Measurements from ENCODE around the gene MXRA7. TPM values are rescaled to one million over a fixed set of nuclear protein-coding genes. Genes with fewer than 3 reads are reported as not detected.

Gene MXRA7
- total RNA-seq, 2 donors from 2014 or later, result 241 to 341 TPM

- TF ChIP-seq CTCF (IDR thresholded peaks at IDR 0.05), result no peak
- Histone ChIP-seq H3K27ac (no peak overlapping the region), H3K4me3 (no peak overlapping the region), H3K27me3 (replicated peaks; ENCODE audit: insufficient read depth) (no peaks in the 10 kb centered on the region), H3K4me1 (ENCODE audit: control insufficient read depth in 1 of 2, low read depth in 2 of 2) (no peaks in the 10 kb centered on the region), H3K36me3 (no peaks in the 10 kb centered on the region), H3K9me3 (no peaks in the 10 kb centered on the region)
- no peak for ATAC-seq (ENCODE audit: insufficient number of reproducible peaks, low FRiP score, low read depth)
- no peak for DNase-seq (ENCODE audit: low spot score)
Measured at GRCh38 chr17:76631821-76632565, 78.8 kb downstream of the MXRA7 start.

GRCh38 chr17:76630151-76630550, 80.6 kb downstream of the MXRA7 start:
- no peak for ATAC-seq (ENCODE audit: insufficient number of reproducible peaks, low FRiP score, low read depth)

More at GRCh38 chr17:76630151-76630550, 80.6 kb downstream of the MXRA7 start:
- no peak overlapping the region for H3K4me3 ChIP-seq
- H3K27me3 ChIP-seq (replicated peaks; ENCODE audit: insufficient read depth), result no peaks in the 10 kb centered on the region
- H3K4me1 ChIP-seq (ENCODE audit: control insufficient read depth in 1 of 2, low read depth in 2 of 2), result no peaks in the 10 kb centered on the region
- DNase-seq (ENCODE audit: low spot score), result no peak
- H3K9me3 ChIP-seq, result no peaks in the 10 kb centered on the region
- no peaks in the 10 kb centered on the region for H3K36me3 ChIP-seq
- H3K27ac ChIP-seq, result no peak overlapping the region
- TF ChIP-seq CTCF (IDR thresholded peaks at IDR 0.05), result no peak

Other genes starting within 250 kb of the MXRA7 start
- not detected for gene AANAT, start 243.4 kb downstream of the MXRA7 start, total RNA-seq
- 100 to 1,000 TPM in 1 of 2 donors, 10 to 100 TPM in 1; 91.6 to 153 TPM for gene RHBDF2, start 209.5 kb downstream of the MXRA7 start, total RNA-seq
- 10 to 100 TPM in 1 of 2 donors, 1 to 10 TPM in 1; 8.3 to 17.7 TPM for gene CYGB, start 173.3 kb downstream of the MXRA7 start, total RNA-seq
- 1 to 10 TPM; 1.9 to 2.4 TPM for gene PRCD, start 170.9 kb downstream of the MXRA7 start, total RNA-seq
- gene ST6GALNAC2, start 125.1 kb downstream of the MXRA7 start, total RNA-seq, result 1 to 10 TPM in 1 of 2 donors, not detected in 1; 1.8 TPM
- gene ST6GALNAC1, start 67.2 kb downstream of the MXRA7 start, total RNA-seq, result 1 to 10 TPM; 1.2 to 1.3 TPM
- 10 to 100 TPM; 32.4 to 36.1 TPM for gene JMJD6, start 15.6 kb upstream of the MXRA7 start, total RNA-seq
- gene METTL23, start 15.9 kb upstream of the MXRA7 start, total RNA-seq, result 10 to 100 TPM; 12.1 to 42.5 TPM
- gene SRSF2, start 26.4 kb upstream of the MXRA7 start, total RNA-seq, result 100 to 1,000 TPM; 265 to 266 TPM
- 10 to 100 TPM; 49.7 to 52.3 TPM for gene MFSD11, start 27.2 kb upstream of the MXRA7 start, total RNA-seq
- under 1 TPM in 1 of 2 donors, not detected in 1; 0.14 TPM for gene MGAT5B, start 157.4 kb upstream of the MXRA7 start, total RNA-seq

All from thoracic aorta (tissue), 2 donors.